ENCODE results near the gene NISCH.

DNA sequence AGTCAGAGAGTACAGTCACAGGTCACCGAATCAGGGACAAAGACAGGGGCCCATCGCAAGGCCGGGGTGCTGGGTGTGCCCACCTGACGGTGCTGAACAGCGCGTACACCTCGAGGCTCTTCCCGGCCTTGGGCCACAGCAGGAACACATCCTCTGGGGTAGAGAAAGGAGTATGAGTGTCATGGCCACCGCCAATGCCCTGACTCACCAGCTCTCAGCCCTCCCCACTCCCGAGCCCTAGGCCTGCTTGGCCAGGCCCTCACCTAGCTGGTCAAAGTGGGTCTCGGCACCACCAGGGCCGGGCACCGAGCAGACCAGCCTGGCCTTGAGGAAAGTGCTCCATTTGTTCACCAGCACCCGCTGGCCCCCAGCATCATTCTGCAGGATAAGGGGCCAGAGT lies 14.7 kb upstream of the NISCH start:
- TF ChIP-seq, protein P1, sequence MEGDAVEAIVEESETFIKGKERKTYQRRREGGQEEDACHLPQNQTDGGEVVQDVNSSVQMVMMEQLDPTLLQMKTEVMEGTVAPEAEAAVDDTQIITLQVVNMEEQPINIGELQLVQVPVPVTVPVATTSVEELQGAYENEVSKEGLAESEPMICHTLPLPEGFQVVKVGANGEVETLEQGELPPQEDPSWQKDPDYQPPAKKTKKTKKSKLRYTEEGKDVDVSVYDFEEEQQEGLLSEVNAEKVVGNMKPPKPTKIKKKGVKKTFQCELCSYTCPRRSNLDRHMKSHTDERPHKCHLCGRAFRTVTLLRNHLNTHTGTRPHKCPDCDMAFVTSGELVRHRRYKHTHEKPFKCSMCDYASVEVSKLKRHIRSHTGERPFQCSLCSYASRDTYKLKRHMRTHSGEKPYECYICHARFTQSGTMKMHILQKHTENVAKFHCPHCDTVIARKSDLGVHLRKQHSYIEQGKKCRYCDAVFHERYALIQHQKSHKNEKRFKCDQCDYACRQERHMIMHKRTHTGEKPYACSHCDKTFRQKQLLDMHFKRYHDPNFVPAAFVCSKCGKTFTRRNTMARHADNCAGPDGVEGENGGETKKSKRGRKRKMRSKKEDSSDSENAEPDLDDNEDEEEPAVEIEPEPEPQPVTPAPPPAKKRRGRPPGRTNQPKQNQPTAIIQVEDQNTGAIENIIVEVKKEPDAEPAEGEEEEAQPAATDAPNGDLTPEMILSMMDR (IDR thresholded peaks at IDR 0.05), result no peak
- no peak for TF ChIP-seq POLR2A (IDR thresholded peaks at IDR 0.05)

Measured in testis (tissue), 2 donors.